DMS 273 treated with DMSO at 0.1 percent for 48 hours (cell line): ENCODE results near the gene MMP1.
"Not testable (repeated sequence)": the region's sequence is repeated elsewhere in the genome, so short reads cannot be mapped to it uniquely, and the experiment has no call there.

Experiments used
- DNase-seq: peaks from one replicate; lab custom pipeline; 2025; lab: John Stamatoyannopoulos, UW

Gene MMP1

DNA sequence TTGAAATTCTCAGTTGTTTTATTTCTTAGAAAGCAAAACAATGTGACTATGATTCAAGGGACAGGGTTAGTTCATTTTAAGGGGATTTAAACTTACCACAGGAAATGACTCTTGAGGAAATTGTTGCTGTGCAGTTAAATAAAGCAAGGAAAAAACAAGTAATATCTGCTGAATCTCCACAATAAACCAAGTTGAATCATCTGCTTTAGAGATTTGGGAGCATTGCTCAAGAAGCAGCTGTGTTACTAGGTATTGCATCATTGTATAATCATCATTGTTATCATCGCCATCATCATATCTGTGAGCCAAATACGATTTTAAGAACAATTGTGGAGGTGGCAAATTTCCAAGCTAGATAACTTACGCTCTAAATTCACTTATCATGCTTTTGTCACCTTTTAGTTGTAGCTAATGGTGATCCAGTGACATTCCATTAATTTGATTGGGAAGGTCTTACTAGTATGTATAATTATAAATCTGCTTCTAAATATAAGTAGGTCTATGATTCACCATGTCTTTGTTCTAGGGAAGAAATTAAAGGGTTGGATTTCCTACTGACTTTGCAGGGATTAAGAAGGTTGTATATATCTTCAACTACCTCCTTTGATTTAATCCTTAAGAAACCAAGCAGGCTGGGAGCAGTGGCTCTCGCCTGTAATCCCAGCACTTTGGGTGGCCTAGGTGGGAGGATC, 37.5 kb downstream of the MMP1 start:
- no peak for DNase-seq

DNA sequence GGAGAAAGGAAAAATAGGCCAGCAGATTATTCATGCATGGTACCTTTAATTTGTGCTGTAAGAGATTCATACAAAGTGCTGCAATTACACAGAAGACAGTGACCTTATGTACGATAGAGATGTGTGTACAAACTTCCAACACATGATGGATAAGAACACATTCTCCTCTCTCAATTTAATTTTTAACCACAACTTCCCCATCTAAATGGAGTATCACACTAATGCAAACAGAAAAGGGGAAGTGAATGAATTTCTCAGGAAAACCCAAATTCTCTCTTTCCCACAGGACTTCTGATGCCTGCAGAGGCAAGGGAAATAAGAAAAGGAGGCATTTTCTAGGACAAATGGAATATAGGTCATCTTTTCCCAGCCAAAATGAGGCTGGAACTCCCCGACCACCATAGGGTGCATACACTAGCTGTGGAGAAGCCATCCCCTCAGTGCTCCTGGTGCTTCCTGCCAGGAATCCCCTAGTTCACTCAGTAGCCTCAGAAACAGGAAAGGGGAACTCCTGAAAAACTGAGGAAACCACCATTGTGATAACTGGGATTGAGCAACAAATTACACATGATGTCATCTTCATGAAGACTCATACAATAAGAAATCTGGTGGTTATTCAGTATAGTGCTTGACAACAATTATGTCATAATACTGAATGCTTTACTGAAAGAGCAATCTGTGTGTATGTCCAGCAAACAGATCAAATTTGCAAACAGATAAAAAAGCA, 40.0 kb downstream of the MMP1 start:
- DNase-seq = no peak

DNA sequence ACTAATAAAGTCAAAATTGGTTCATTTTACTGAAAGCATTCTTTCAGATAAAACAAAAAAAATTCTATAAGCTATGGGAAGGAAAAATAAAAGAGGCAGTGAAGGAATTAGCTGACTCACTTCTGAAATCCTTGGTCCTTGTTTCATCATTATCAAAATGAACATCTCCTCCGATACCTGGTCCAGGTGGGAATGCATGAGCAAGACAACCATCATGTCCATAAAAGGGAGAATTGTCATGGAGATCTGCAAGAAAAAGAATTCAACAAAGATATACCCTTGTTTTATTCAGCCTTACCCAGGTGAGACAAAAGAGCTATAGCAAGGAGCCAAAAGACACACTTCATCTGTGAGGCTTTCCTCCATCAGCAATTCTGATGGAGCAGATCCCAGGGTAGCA, 44.7 kb downstream of the MMP1 start:
- DNase-seq = no peak

DNA sequence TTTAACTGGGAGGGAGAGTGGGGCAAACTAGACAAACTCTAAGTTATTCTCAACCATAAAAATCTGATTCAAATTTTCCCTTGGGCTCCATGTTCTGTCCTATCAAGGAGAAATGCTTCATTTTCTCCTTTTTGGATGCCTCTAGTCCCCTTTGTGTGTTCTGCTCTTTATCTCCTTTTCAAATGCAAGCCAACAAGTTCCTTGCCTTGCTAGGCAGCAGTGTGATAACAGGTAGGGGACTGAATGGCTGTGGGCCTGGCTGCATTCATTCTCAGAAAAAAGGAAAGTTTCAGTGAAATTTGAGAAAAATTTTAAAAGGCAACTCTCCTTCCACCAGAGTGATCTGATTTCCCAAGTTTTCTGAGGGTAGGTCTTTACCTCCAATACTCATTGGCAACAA, 46.3 kb downstream of the MMP1 start:
- no peak for DNase-seq

DNA sequence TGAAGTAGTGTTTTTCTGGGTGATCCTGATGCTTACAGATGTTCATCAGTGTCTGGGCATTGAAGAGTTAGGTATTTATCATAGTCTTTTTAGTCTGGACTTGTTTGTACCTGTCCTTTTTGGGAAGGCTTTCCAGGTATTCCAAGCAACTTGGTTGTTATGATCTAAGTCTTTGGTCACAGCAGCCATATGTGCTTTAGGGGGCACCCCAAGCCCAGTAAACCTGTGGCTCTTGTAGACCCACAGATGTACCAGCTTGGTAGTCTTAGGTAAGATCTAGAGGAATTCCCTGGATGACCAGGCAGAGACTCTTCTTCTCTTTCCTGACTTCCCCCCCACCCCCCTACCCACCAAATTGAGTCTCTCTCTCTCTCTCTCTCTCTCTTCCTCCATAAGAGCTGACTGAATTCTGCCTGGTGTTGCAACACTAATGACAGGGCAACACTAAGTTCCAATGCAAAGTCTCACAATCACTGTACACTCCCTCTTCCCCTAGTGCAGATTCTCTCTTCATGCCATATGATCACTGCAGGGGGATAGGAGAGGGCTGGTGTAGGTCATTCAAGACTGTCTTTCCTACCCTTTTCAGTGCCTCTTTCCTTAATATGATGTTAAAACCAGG, 48.7 kb downstream of the MMP1 start:
- no peak for DNase-seq

DNA sequence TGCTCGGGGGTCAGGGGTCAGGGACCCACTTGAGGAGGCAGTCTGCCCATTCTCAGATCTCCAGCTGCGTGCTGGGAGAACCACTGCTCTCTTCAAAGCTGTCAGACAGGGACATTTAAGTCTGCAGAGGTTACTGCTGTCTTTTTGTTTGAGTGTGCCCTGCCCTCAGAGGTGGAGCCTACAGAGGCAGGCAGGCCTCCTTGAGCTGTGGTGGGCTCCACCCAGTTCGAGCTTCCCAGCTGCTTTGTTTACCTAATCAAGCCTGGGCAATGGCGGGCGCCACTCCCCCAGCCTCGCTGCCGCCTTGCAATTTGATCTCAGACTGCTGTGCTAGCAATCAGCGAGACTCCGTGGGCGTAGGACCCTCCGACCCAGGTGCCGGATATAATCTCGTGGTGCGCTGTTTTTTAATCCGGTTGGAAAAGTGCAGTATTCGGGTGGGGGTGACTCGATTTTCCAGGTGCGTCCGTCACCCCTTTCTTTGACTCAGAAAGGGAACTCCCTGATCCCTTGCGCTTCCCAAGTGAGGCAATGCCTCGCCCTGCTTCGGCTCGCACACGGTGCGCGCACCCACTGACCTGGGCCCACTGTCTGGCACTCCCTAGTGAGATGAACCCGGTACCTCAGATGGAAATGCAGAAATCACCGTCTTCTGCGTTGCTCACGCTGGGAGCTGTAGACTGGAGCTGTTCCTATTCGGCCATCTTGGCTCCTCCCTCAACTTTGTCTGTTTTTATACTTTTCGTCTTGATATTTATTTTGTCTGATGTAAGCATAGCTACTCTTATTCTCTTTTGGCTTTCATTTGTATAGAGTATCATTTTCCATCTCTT, 51.0 kb downstream of the MMP1 start:
- DNase-seq = not testable (repeated sequence)
